Measurements from ENCODE around the gene GEMIN5. TPM values are rescaled to one million over a fixed set of nuclear protein-coding genes. Genes with fewer than 3 reads are reported as not detected.

Gene GEMIN5
- total and polyA plus RNA-seq, 2 of the 4 experiments (the other 2 are of a cell fraction) = 9.0 to 31.5 TPM

- no peak overlapping the region for H3K27ac ChIP-seq (ENCODE audit: insufficient read depth, low read length)
- no peak overlapping the region for H4K91ac ChIP-seq (ENCODE audit: insufficient read depth, low read depth, low read length)
- no peak overlapping the region for H2BK5ac ChIP-seq (ENCODE audit: low read depth, low read length, poor library complexity, severe bottlenecking)
- H3K9me1 ChIP-seq (ENCODE audit: insufficient read depth, low read length) = peaks cover 3% of the 10 kb centered on the region; the same call in 1 of the 2 replicates
- dilution Hi-C loops (cut with HindIII; ENCODE audit: low sequenced_read_pairs, unreplicated experiment) (no loop called here), in situ Hi-C loops (cut with MboI; ENCODE audit: low sequenced_read_pairs) (no loop called here), intact Hi-C loops (cut with micrococcal nuclease) (loop anchor here (5.0 kb wide), 1 partner anchor 49 kb away; no protein-coding TSS in a partner anchor)
- H3K4me3 ChIP-seq (ENCODE audit: insufficient read depth, low read depth, low read length) = no peak overlapping the region
- no peak overlapping the region for H3K18ac ChIP-seq (ENCODE audit: low read depth, low read length)
- H4K5ac ChIP-seq (ENCODE audit: low read depth, low read length) = no peak overlapping the region
- no peaks in the 10 kb centered on the region for H3K9me3 ChIP-seq (ENCODE audit: control insufficient read depth, insufficient read depth, low read length)
- peaks cover 3% of the 10 kb centered on the region for H3K4me1 ChIP-seq (ENCODE audit: control insufficient read depth, insufficient read depth, low read length)
- H3K27me3 ChIP-seq (ENCODE audit: control insufficient read depth, insufficient read depth, low read length) = no peaks in the 10 kb centered on the region
- DNase-seq = peak; percentile 8
- H3K36me3 ChIP-seq (ENCODE audit: control insufficient read depth, insufficient read depth, low read length) = peaks cover 31% of the 10 kb centered on the region
- H3K4me2 ChIP-seq (ENCODE audit: low read depth, low read length) = no peak overlapping the region
- CTCF ChIA-PET = no interaction called here
- H2BK15ac ChIP-seq (ENCODE audit: low read depth, low read length) = no peak overlapping the region
- POLR2A ChIA-PET (ENCODE audit: unreplicated experiment) = no interaction called here
- H2AK5ac ChIP-seq (ENCODE audit: low read depth, low read length) = no peak overlapping the region
- no peak overlapping the region for H3K14ac ChIP-seq (replicated peaks; ENCODE audit: low read depth, low read length)
- no peak overlapping the region for H3K23ac ChIP-seq (ENCODE audit: low read depth, low read length)
- no peak overlapping the region for H2BK120ac ChIP-seq (ENCODE audit: low read depth, low read length)
- H3K4ac ChIP-seq (ENCODE audit: low read depth, low read length) = no peak overlapping the region
- H3K56ac ChIP-seq (ENCODE audit: extremely low read depth, insufficient read depth, low read length) = no peak overlapping the region
- H4K8ac ChIP-seq (ENCODE audit: low read depth in 2 of 2, low read length in 2 of 2) = no peak overlapping the region
- whole genome bisulfite sequencing, 2 experiments (ENCODE audit: extremely low coverage in 2 of 2, insufficient read length in 1 of 2) = 100% methylated on average over 1 of the region's 5 CpGs; no CpG with 5 or more reads in 1 of the 2 experiments
- H2BK20ac ChIP-seq (ENCODE audit: low read depth, low read length) = no peak overlapping the region
- H3K9ac ChIP-seq (ENCODE audit: low read depth, low read length) = no peak overlapping the region
- H2AFZ ChIP-seq (replicated peaks; ENCODE audit: low read length, poor library complexity) = no peak overlapping the region
- peak overlapping the region; percentile 24 for H2AK9ac ChIP-seq (replicated peaks; ENCODE audit: low read depth, low read length, poor library complexity)
- no TSS peak for BruUV-seq (replicated peaks)
- ATAC-seq (ENCODE audit: low read depth) = no peak
- TF ChIP-seq, protein P1, sequence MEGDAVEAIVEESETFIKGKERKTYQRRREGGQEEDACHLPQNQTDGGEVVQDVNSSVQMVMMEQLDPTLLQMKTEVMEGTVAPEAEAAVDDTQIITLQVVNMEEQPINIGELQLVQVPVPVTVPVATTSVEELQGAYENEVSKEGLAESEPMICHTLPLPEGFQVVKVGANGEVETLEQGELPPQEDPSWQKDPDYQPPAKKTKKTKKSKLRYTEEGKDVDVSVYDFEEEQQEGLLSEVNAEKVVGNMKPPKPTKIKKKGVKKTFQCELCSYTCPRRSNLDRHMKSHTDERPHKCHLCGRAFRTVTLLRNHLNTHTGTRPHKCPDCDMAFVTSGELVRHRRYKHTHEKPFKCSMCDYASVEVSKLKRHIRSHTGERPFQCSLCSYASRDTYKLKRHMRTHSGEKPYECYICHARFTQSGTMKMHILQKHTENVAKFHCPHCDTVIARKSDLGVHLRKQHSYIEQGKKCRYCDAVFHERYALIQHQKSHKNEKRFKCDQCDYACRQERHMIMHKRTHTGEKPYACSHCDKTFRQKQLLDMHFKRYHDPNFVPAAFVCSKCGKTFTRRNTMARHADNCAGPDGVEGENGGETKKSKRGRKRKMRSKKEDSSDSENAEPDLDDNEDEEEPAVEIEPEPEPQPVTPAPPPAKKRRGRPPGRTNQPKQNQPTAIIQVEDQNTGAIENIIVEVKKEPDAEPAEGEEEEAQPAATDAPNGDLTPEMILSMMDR (conservative IDR thresholded peaks at IDR 0.05; ENCODE audit: low read depth, low read length) = peak; percentile 19; the same call in 1 of the 2 replicates
- no peak for TF ChIP-seq CHD1 (IDR thresholded peaks at IDR 0.05; ENCODE audit: low read depth, low read length)
- TF ChIP-seq, protein P2, sequence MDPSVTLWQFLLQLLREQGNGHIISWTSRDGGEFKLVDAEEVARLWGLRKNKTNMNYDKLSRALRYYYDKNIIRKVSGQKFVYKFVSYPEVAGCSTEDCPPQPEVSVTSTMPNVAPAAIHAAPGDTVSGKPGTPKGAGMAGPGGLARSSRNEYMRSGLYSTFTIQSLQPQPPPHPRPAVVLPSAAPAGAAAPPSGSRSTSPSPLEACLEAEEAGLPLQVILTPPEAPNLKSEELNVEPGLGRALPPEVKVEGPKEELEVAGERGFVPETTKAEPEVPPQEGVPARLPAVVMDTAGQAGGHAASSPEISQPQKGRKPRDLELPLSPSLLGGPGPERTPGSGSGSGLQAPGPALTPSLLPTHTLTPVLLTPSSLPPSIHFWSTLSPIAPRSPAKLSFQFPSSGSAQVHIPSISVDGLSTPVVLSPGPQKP (IDR thresholded peaks at IDR 0.05; ENCODE audit: borderline replicate concordance, low read depth, low read length) = no peak
- no peak for TF ChIP-seq RCOR1 (IDR thresholded peaks at IDR 0.05; ENCODE audit: insufficient replicate concordance, low read length)
- no peak for TF ChIP-seq RFX5 (IDR thresholded peaks at IDR 0.05; ENCODE audit: low read depth, low read length)
- TF ChIP-seq RAD21 (IDR thresholded peaks at IDR 0.05; ENCODE audit: low read length) = peak; percentile 4; the same call in 1 of the 2 replicates
- peaks cover 26% of the 10 kb centered on the region for H4K20me1 ChIP-seq (ENCODE audit: insufficient read depth, low read length)
- H3K79me1 ChIP-seq (ENCODE audit: low read depth in 1 of 2, low read length in 2 of 2) = peaks cover 28 to 45% of the 10 kb centered on the region in 2 experiments
These were observed 69.3 kb downstream of the GEMIN5 start for GRCh38 chr5:154868702-154869101.

Measured in IMR-90 (cell line).